Skin epidermis (tissue), 12 donors: ENCODE results near the gene CIAO3.
"Not testable (repeated sequence)": the region's sequence is repeated elsewhere in the genome, so short reads cannot be mapped to it uniquely, and the experiment has no call there.

Experiments used
- H3K27ac ChIP-seq, 21 experiments: fragments of 200-600 bp; sonication (generic) in 11 of 21; one replicate each; pipeline ENCODE4 v1.5.0; 2020; ENCODE audit warnings: mild to moderate bottlenecking in 3 of 21, inconsistent platforms in 2 of 21, moderate library complexity in 2 of 21
- H3K4me3 ChIP-seq, 7 experiments: fragments of 200-600 bp; sonication (generic) in 2 of 7; one replicate each; pipeline ENCODE4 v1.5.0; 2020; ENCODE audit warnings: inconsistent platforms in 2 of 7, mild to moderate bottlenecking in 2 of 7, moderate library complexity in 1 of 7

CIAO3 gene

DNA sequence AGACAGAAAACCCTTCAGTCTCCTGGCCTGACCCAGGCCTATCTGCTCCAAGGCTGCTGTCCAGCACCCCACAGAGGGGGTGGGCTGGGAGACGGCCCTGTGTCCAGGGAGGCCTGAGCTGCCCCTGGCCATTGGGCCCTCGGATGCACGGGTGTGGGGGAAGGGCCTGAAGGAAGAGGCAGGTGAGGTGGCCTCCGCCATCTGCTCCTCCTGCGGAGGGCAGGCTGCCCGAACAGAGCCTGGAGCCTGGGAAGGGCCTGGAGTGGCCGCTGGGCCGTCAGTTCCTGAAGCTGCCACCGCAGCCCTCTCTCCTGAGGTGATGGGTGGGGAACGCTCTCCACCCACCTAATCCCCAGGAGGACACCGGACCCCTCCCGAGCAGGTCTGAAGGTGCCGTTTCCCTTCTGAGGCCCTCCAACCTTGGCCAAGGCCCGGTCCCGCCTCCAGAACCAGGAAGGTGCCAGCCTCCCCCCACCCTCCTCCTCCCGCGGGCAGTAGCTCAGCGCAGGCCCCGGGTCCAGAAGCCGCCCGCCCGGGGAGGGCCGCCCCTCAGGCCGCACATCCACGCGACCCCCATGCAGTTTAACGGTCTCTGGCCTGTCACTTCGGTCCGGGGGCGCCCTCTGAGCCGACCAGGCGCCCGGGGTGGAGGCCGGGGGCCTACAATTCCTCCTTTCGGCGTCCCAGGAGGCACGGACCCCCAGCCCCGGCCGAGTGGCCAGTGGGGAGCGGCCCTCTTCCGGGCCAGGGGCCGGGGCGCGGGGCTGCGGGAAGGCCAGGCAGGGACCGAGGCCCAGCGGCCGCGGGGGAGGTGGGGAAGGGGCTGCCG is 36.0 kb downstream of the CIAO3 start:
- H3K27ac ChIP-seq: no peak overlapping the region
- H3K4me3 ChIP-seq: peak overlapping the region in 1 of 7 experiments; percentile 30

DNA sequence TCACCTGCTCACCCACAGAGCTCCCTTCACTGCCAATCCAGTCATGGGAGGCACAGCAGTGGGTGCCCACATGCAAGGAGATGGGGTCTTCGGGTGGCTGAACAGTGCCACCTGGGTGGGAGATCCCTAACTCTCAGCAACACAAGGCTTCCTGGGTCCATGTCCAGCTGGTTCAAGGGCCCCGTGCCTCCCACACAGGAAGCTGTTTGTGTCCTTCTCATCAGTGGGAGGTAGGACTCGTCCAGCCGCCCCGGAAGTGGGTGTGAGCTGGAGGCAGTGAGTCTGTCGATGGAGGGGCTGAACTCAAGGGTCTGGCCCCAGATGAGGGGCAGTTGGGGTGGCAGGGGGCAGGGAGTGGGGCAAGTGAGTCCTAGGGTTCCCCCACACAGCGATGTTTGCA is 36.8 kb downstream of the CIAO3 start:
- H3K4me3 ChIP-seq: no peak overlapping the region
- H3K27ac ChIP-seq: no peak overlapping the region

- Histone ChIP-seq H3K27ac (no peak overlapping the region), H3K4me3 (no peak overlapping the region)
These were observed 37.4 kb downstream of the CIAO3 start for GRCh38 chr16:703406-703805.

GRCh38 chr16:702341-702740 is 38.5 kb downstream of the CIAO3 start:
- Histone ChIP-seq H3K27ac (no peak overlapping the region), H3K4me3 (no peak overlapping the region)

- H3K4me3 ChIP-seq: no peak overlapping the region
- no peak overlapping the region for H3K27ac ChIP-seq
These were observed 39.9 kb downstream of the CIAO3 start for GRCh38 chr16:700684-701584.

GRCh38 chr16:698911-699671 is 41.7 kb downstream of the CIAO3 start:
- H3K4me3 ChIP-seq: no peak overlapping the region
- no peak overlapping the region for H3K27ac ChIP-seq

- peak overlapping the region in 15 of 21 experiments; percentile 38 to 76 (median 66) for H3K27ac ChIP-seq
- peak overlapping the region; percentile 15 to 51 (median 33) for H3K4me3 ChIP-seq
These were observed 45.3 kb downstream of the CIAO3 start for GRCh38 chr16:695355-696089.

- peak overlapping the region in 16 of 21 experiments; percentile 19 to 78 (median 60) for H3K27ac ChIP-seq
These were observed 45.9 kb downstream of the CIAO3 start for GRCh38 chr16:694863-695354.

GRCh38 chr16:694187-694862 is 46.5 kb downstream of the CIAO3 start:
- peak overlapping the region in 15 of 21 experiments; percentile 19 to 78 (median 60) for H3K27ac ChIP-seq
- peak overlapping the region; percentile 15 to 51 (median 33) for H3K4me3 ChIP-seq

More at GRCh38 chr16:694863-695354, 45.9 kb downstream of the CIAO3 start:
- H3K4me3 ChIP-seq: peak overlapping the region; percentile 15 to 51 (median 33)

DNA sequence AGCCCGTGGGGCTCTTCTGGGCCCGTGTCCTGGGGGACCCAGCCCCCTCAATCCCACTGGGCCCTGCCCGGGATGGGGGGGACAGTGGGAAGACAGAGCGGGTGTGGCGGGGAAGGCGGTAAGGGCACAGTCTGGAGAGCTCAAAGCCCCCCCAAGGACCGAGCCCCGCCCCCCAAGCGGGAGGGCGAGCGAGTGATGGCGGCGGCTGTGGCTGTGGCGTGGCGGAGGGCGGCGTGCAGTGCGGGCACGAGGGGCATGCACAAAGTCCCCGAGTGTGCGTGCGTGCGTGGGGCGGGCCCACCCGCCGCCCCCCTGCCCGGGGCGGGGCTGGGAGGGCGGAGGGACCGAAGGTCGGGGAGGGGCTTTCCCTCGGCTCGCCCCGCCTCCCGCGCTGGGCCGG is 47.0 kb downstream of the CIAO3 start:
- Histone ChIP-seq H3K27ac (peak overlapping the region in 4 of 21 experiments; percentile 0 to 31 (median 27)), H3K4me3 (peak overlapping the region in 2 of 7 experiments; percentile 33 to 51)

DNA sequence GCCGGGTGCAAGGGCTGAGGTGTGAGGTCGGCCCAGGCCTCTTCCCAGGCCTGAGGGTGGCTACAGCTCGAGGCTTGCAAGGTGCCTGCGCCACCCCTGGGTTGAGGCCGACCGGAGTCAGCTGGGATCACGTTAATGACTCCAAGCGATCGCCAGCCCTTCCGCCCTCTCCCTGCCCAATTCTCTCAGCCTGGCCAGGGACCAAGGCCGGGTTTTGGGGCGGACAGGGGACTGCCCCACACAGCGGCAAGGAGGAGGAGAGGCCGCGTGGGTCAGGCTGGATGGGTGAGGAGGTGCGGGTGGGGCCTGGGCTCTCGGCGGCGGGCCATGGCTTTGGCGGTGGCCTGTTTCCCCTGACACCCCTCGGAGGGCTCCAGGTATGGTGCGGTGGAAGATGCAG is 47.4 kb downstream of the CIAO3 start:
- H3K27ac ChIP-seq: peak overlapping the region in 4 of 21 experiments; percentile 0 to 31 (median 27)

GRCh38 chr16:692356-693108 is 48.3 kb downstream of the CIAO3 start:
- H3K27ac ChIP-seq: peak overlapping the region in 3 of 21 experiments; percentile 9 to 29 (median 25)
- H3K4me3 ChIP-seq: no peak overlapping the region

More for the DNA sequence above, 47.4 kb downstream of the CIAO3 start:
- H3K4me3 ChIP-seq: no peak overlapping the region

DNA sequence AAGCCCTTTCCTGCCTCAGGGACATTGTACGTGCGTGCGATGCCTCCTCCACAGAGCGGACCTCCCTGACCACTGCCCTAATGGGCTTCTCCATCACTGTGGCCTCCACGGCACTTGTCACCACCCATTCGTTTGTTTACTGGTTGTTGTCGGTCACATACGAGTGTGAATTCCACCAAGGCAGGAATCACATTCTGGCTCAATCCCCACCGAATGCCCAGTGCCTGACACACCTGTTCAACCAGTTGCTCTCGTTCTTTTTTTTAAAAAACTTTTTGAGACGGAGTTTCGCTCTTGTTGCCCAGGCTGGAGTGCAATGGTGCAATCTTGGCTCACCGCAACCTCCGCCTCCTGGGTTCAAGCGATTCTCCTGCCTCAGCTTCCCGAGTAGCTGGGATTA is 49.6 kb downstream of the CIAO3 start:
- H3K4me3 ChIP-seq: not testable (repeated sequence)
- H3K27ac ChIP-seq: peak overlapping the region in 4 of 21 experiments; percentile 0 to 95 (median 92)

DNA sequence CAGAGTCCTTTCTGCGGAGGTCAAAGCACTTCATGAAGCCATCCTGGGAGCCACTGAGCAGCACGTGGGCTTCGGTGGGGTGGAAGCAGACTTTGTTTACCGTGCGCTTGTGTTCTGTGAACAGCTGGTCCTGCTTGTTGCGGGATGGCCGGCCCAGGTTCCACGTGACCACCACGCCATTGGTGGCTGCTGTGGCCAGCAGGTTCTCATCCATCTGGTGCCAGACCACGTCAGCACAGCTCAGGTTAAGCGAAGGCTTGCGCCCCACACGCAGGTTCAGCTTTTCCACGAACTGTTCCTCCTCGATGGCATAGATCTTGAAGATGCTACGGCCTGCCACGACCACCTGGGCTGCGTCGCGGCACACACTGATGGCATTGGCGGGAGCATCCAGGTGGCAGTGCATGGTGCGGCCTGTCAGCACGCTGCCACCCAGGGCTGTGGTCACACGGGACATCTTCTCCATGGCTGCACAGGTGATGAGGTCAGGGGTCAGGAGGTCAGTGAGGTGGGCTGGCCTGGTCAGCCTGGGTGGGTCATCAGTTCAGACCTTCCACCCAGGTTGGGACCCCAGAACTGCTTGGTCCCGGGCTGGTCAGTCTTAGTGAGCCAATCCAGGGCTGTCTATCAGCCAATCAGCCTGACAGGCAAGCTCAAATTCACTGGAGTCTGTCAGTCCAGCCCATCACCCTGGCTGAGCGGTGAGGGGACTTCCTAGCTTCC is 51.5 kb downstream of the CIAO3 start:
- H3K4me3 ChIP-seq: peak overlapping the region; percentile 69 to 98 (median 88)
- H3K27ac ChIP-seq: peak overlapping the region in 20 of 21 experiments; percentile 74 to 98 (median 92)

DNA sequence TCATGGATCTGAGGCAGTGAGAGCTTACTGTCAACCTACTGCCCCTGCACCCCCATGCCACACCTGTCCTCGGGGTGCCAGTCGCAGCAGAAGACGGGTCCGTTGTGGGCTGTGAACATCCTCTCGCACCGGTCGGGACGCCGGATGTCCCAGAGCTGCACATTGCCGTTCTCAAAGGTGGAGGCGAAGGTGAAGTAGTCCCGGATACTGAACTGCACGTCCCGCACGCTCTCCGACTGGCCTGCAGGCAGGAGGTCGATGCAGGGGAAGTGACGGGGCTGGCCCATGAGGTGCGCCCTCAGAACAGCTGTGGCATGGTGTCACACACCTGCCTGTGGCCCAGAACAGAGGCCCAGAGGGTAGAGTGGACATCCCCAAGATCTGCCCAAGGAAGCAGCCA is 53.3 kb downstream of the CIAO3 start:
- H3K4me3 ChIP-seq: no peak overlapping the region
- H3K27ac ChIP-seq: no peak overlapping the region

DNA sequence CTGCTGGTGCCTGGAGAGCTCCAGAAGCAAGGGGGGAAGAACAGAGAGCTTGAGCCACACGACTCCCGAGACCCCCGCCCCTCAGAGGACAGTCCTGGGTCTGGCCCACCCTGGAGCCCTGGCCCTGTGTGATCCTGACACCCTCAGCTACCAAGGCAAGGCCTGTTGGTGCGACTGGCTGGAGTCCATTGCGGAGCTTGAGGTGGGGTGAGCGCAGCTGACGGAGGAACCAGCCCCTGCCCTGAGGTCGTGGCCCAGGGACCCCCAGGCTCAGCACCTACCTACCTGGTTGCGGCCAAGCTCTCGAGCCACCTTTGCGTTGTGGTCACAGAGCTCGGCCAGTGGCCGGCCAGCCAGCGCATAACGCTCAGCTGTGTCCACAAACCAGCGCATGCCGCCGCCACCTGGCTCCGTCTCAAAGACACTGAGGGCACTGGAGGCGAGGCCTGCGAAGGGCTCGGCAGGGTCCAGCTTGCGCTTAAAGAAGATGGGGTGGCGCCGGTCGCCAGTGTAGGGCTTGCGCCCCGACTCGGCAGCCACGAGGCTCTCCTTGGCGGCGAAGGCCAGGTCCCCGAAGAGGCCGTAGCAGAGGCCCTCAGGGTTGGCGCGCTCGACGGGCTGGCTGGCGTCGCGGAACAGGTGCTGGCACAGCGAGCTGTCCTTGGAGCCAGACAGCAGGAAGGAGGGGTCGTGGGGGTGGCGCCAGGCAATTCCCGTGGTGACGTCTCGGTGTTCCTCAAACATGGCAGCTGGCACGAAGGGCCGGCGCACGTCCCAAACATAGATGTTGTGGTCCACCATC is 54.1 kb downstream of the CIAO3 start:
- Histone ChIP-seq H3K4me3 (no peak overlapping the region), H3K27ac (no peak overlapping the region)
